Neuronal stem cell (in vitro differentiated cells): ENCODE results near the gene TH.

Experiments used
- DNase-seq: peaks from one replicate; pipeline ENCODE4 v3.0.0-alpha.2; 2013; ENCODE audit warnings: low spot score
- H2AFZ ChIP-seq: one replicate; pipeline ENCODE4 v1.6.1; 2013; ENCODE audit warnings: mild to moderate bottlenecking, low read length, inconsistent platforms
- H2AK5ac ChIP-seq: 2 replicates; pipeline ENCODE4 v1.6.1; 2013; ENCODE audit warnings: low read depth, mild to moderate bottlenecking, inconsistent platforms, low read length, moderate library complexity, mixed read lengths
- H2BK120ac ChIP-seq: 2 replicates; pipeline ENCODE4 v1.6.1; 2013; ENCODE audit warnings: low read depth, mild to moderate bottlenecking, inconsistent platforms, low read length, moderate library complexity, mixed read lengths
- H2BK12ac ChIP-seq: one replicate; pipeline ENCODE4 v1.6.1; 2013; ENCODE audit warnings: low read length, inconsistent platforms
- H2BK15ac ChIP-seq: 2 replicates; pipeline ENCODE4 v1.6.1; 2013; ENCODE audit warnings: mild to moderate bottlenecking, low read length, inconsistent platforms, mixed read lengths
- H2BK5ac ChIP-seq: one replicate; pipeline ENCODE4 v1.6.1; 2013; ENCODE audit warnings: inconsistent platforms, mild to moderate bottlenecking, low read length, moderate library complexity
- H3K14ac ChIP-seq: one replicate; pipeline ENCODE4 v1.6.1; 2013; ENCODE audit warnings: low read length, inconsistent platforms
- H3K18ac ChIP-seq: 2 replicates; pipeline ENCODE4 v1.6.1; 2013; ENCODE audit warnings: low read length, inconsistent platforms
- H3K23ac ChIP-seq: 2 replicates; pipeline ENCODE4 v1.6.1; 2013; ENCODE audit warnings: low read depth, mild to moderate bottlenecking, mixed read lengths, low read length, inconsistent platforms; ENCODE audit not compliant: poor library complexity
- H3K27ac ChIP-seq: replicated peaks from 3 replicates; pipeline ENCODE4 v1.5.1; 2013; ENCODE audit warnings: low read length, inconsistent platforms
- H3K27me3 ChIP-seq, 3 experiments: 2 replicates each; pipeline ENCODE4 v1.6.1; 2013; ENCODE audit warnings: low read length in 3 of 3, mild to moderate bottlenecking in 2 of 3, inconsistent platforms in 1 of 3, low read depth in 1 of 3, mixed read lengths in 1 of 3, moderate library complexity in 1 of 3; ENCODE audit not compliant: control insufficient read depth in 3 of 3, insufficient read depth in 3 of 3
- H3K36me3 ChIP-seq, 2 donors: replicated peaks in 1 of 2; 2 replicates each; pipeline ENCODE4 v1.6.1; 2013; ENCODE audit warnings: low read length in 2 of 2; ENCODE audit not compliant: control insufficient read depth in 2 of 2, insufficient read depth in 2 of 2
- H3K4ac ChIP-seq: 2 replicates; pipeline ENCODE4 v1.6.1; 2013; ENCODE audit warnings: inconsistent platforms, mild to moderate bottlenecking, low read length, moderate library complexity
- H3K4me1 ChIP-seq, 2 donors: 1 replicate in 1 of 2; 2 replicates in 1 of 2; pipeline ENCODE4 v1.6.1; 2013; ENCODE audit warnings: low read length in 2 of 2, low read depth in 1 of 2; ENCODE audit not compliant: control insufficient read depth in 2 of 2, insufficient read depth in 1 of 2
- H3K4me2 ChIP-seq: one replicate; pipeline ENCODE4 v1.6.1; 2013; ENCODE audit warnings: mild to moderate bottlenecking, low read length, inconsistent platforms; ENCODE audit not compliant: insufficient read depth, poor library complexity, severe bottlenecking
- H3K4me3 ChIP-seq, 2 donors: 2 replicates each; pipeline ENCODE4 v1.5.1; 2013; ENCODE audit warnings: low read length in 2 of 2, mild to moderate bottlenecking in 2 of 2, inconsistent platforms in 1 of 2, moderate library complexity in 1 of 2
- H3K79me1 ChIP-seq: one replicate; pipeline ENCODE4 v1.6.1; 2013; ENCODE audit warnings: low read depth, mild to moderate bottlenecking, inconsistent platforms, low read length, moderate library complexity
- H3K9ac ChIP-seq: one replicate; pipeline ENCODE4 v1.6.1; 2013; ENCODE audit warnings: mild to moderate bottlenecking, low read depth, low read length, inconsistent platforms; ENCODE audit not compliant: poor library complexity
- H3K9me3 ChIP-seq, 2 donors: replicated peaks in 1 of 2; 2 replicates each; pipeline versions ENCODE3 to v1.6.1; 2013; ENCODE audit warnings: low read length in 2 of 2, mild to moderate bottlenecking in 2 of 2, inconsistent platforms in 1 of 2, low read depth in 1 of 2, mixed read lengths in 1 of 2, moderate library complexity in 1 of 2; ENCODE audit not compliant: control insufficient read depth in 2 of 2, insufficient read depth in 1 of 2
- H4K8ac ChIP-seq: one replicate; pipeline ENCODE4 v1.6.1; 2013; ENCODE audit warnings: low read depth, mild to moderate bottlenecking, inconsistent platforms, low read length, moderate library complexity
- H4K91ac ChIP-seq: one replicate; pipeline ENCODE4 v1.6.1; 2013; ENCODE audit warnings: low read length, low read depth, mild to moderate bottlenecking, inconsistent platforms; ENCODE audit not compliant: poor library complexity
- WGBS, 2 donors: extraction: QIAGEN DNeasy Blood & Tissue Kit; methylation state at CpG; one replicate each; pipeline ENCODE4 v1.1.7; 2013; ENCODE audit warnings: missing lambda C conversion rate in 2 of 2, mixed read lengths in 1 of 2; ENCODE audit not compliant: insufficient read length in 2 of 2, insufficient replicate concordance in 1 of 2; ENCODE audit errors: extremely low coverage in 2 of 2; 5-methylcytosine and 5-hydroxymethylcytosine counted together

Gene TH

GRCh38 chr11:2215561-2216399, 44.2 kb upstream of the TH start:
- no CpG with 5 or more reads among the region's 34 CpGs for WGBS, 2 donors
- DNase-seq = no peak
- no peak overlapping the region for H3K27ac ChIP-seq

DNA sequence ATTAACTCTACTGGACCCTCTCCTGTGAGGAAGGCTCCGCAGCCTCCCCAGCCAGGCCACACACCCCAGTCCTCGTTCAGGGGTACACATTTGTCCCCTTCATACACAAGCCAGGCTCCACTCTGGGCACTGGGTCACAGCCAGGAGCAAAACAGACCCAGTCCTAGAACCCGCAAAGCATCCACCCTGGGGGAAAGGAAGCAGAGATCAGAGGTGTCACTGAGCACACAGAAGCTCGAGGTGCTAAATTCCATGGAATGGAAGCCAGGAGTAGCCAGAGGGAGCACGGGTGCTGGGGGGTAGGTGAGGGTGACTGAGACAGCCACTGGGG, 43.6 kb upstream of the TH start:
- WGBS, 2 donors = no CpG with 5 or more reads among the region's 5 CpGs
- no peak overlapping the region for H2BK12ac ChIP-seq
- H3K4me1 ChIP-seq = peaks cover 18 to 30% of the 10 kb centered on the region in 2 donors
- no peak overlapping the region for H3K14ac ChIP-seq
- no peaks in the 10 kb centered on the region for H3K36me3 ChIP-seq
- H2AFZ ChIP-seq = no peak overlapping the region
- H3K27me3 ChIP-seq = no peaks in the 10 kb centered on the region
- no peak overlapping the region for H3K4me3 ChIP-seq
- H2BK5ac ChIP-seq = peak overlapping the region; percentile 43
- peak overlapping the region; percentile 39 for H3K18ac ChIP-seq
- H3K4me2 ChIP-seq = no peak overlapping the region
- no peak overlapping the region for H4K8ac ChIP-seq
- H3K27ac ChIP-seq = no peak overlapping the region
- H3K9ac ChIP-seq = no peak overlapping the region
- DNase-seq = no peak
- peak overlapping the region; percentile 91 for H2AK5ac ChIP-seq
- H3K23ac ChIP-seq = no peak overlapping the region
- H2BK120ac ChIP-seq = no peak overlapping the region
- peak overlapping the region; percentile 82 for H2BK15ac ChIP-seq
- H3K4ac ChIP-seq = no peak overlapping the region
- no peak overlapping the region for H4K91ac ChIP-seq
- no peaks in the 10 kb centered on the region for H3K79me1 ChIP-seq
- peaks cover 0 to 5% of the 10 kb centered on the region in 2 donors for H3K9me3 ChIP-seq

More at GRCh38 chr11:2215561-2216399, 44.2 kb upstream of the TH start:
- no peak overlapping the region for H4K8ac ChIP-seq
- peak overlapping the region; percentile 1 for H2BK12ac ChIP-seq
- no peak overlapping the region for H2AFZ ChIP-seq
- H2AK5ac ChIP-seq = peak overlapping the region; percentile 95
- H3K4me3 ChIP-seq = no peak overlapping the region
- peaks cover 0 to 1% (median 0%) of the 10 kb centered on the region in 3 experiments for H3K27me3 ChIP-seq
- peak overlapping the region; percentile 85 for H2BK120ac ChIP-seq
- H3K36me3 ChIP-seq = no peaks in the 10 kb centered on the region
- H3K4me2 ChIP-seq = no peak overlapping the region
- no peak overlapping the region for H3K4ac ChIP-seq
- H3K9me3 ChIP-seq = peaks cover 0 to 8% of the 10 kb centered on the region in 2 donors
- H3K79me1 ChIP-seq = no peaks in the 10 kb centered on the region
- H2BK15ac ChIP-seq = peak overlapping the region; percentile 84
- peaks cover 18 to 24% of the 10 kb centered on the region in 2 donors for H3K4me1 ChIP-seq
- H4K91ac ChIP-seq = no peak overlapping the region
- peak overlapping the region; percentile 43 for H2BK5ac ChIP-seq
- H3K18ac ChIP-seq = peak overlapping the region; percentile 57
- no peak overlapping the region for H3K14ac ChIP-seq
- no peak overlapping the region for H3K9ac ChIP-seq
- H3K23ac ChIP-seq = no peak overlapping the region

GRCh38 chr11:2214527-2215229, 43.1 kb upstream of the TH start:
- no peaks in the 10 kb centered on the region for H3K79me1 ChIP-seq
- H3K27ac ChIP-seq = no peak overlapping the region
- peaks cover 0 to 2% of the 10 kb centered on the region in 2 donors for H3K9me3 ChIP-seq
- H3K4ac ChIP-seq = no peak overlapping the region
- no peak overlapping the region for H4K91ac ChIP-seq
- WGBS, 2 donors = no CpG with 5 or more reads among the region's 28 CpGs
- H3K4me1 ChIP-seq = peaks cover 18 to 33% of the 10 kb centered on the region in 2 donors
- peak overlapping the region; percentile 35 for H3K9ac ChIP-seq
- H3K4me3 ChIP-seq = no peak overlapping the region
- peak overlapping the region; percentile 5 for H2BK120ac ChIP-seq
- peak overlapping the region; percentile 82 for H2BK15ac ChIP-seq
- H3K14ac ChIP-seq = no peak overlapping the region
- H3K4me2 ChIP-seq = no peak overlapping the region
- H2BK5ac ChIP-seq = peak overlapping the region; percentile 43
- H3K36me3 ChIP-seq = no peaks in the 10 kb centered on the region
- H2AK5ac ChIP-seq = peak overlapping the region; percentile 91
- peak overlapping the region; percentile 90 for H3K18ac ChIP-seq
- H3K23ac ChIP-seq = peak overlapping the region; percentile 40
- peak overlapping the region; percentile 29 for H4K8ac ChIP-seq
- peak overlapping the region; percentile 81 for H2AFZ ChIP-seq
- DNase-seq = no peak
- H3K27me3 ChIP-seq = no peaks in the 10 kb centered on the region
- peak overlapping the region; percentile 8 for H2BK12ac ChIP-seq
